ENCODE measurements around the gene PDC. TPM values are rescaled to one million over a fixed set of nuclear protein-coding genes. Genes with fewer than 3 reads are reported as not detected.
"Not testable (repeated sequence)": the region's sequence is repeated elsewhere in the genome, so short reads cannot be mapped to it uniquely, and the experiment has no call there.

Gene PDC
- total and polyA plus RNA-seq, 4 donors: not detected

DNA sequence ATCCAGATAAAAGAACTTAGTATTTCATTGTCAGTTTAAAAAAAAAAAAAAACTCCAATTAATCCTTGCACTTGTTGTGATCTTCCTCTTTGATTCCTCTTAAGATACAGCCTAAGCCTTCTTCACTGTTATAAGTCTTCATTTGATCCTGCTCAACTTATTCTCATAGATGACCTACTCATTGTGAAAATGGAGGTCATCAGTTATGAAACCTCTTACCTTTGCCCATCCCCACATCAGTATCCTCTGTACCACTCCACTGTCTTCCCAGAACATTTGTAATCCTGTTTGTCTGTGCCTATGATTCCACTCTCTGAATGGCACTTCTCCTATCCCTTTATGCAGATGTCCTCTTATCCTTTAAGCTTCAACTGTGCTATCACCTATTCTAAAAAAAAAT, 57.3 kb downstream of the PDC start:
- H3K36me3 ChIP-seq (ENCODE audit: control insufficient read depth in 1 of 2, insufficient read depth in 2 of 2, low read length in 1 of 2): peaks cover 0 to 2% of the 10 kb centered on the region in 2 donors
- H3K9me3 ChIP-seq (ENCODE audit: control insufficient read depth, low read length): no peaks in the 10 kb centered on the region
- no peak overlapping the region for H3K27ac ChIP-seq (ENCODE audit: low read depth in 1 of 2, low read length in 2 of 2)
- intact Hi-C loops (cut with DNase I): loop anchor here (10.0 kb wide), 1 partner anchor 581 kb away; no protein-coding TSS in a partner anchor
- H3K4me3 ChIP-seq (ENCODE audit: low read length in 2 of 2): no peak overlapping the region
- no peaks in the 10 kb centered on the region for H3K27me3 ChIP-seq (ENCODE audit: control insufficient read depth in 1 of 2, insufficient read depth in 2 of 2, low read length in 1 of 2)
- no peak for ATAC-seq (ENCODE audit: low FRiP score)
- H3K4me1 ChIP-seq (ENCODE audit: control insufficient read depth in 1 of 2, insufficient read depth in 2 of 2, low read length in 2 of 2): no peaks in the 10 kb centered on the region
- DNase-seq: no peak

DNA sequence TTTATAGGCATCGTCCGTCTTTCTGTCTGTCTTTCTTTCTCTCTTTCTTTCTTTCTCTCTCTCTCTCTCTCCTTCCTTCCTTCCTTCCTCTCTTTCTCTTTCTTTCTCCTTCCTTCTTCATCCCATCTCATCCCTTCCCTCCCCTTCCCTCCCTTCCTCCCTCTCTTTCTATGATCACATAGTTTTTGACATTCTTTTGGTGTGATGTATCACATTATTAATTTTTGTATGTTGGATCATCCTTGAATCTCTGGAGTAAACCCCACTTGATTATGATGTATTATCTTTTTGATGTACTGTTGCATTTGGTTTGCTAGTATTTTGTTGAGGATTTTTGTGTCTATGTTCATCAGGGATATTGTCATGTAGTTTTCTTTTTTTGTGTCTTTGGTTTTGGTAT, 59.5 kb downstream of the PDC start:
- ATAC-seq (ENCODE audit: low FRiP score); H3K4me3 ChIP-seq (ENCODE audit: low read length in 2 of 2); DNase-seq; H3K27me3 ChIP-seq (ENCODE audit: control insufficient read depth in 1 of 2, insufficient read depth in 2 of 2, low read length in 1 of 2); H3K27ac ChIP-seq (ENCODE audit: low read depth in 1 of 2, low read length in 2 of 2); H3K9me3 ChIP-seq (ENCODE audit: control insufficient read depth, low read length); H3K4me1 ChIP-seq (ENCODE audit: control insufficient read depth in 1 of 2, insufficient read depth in 2 of 2, low read length in 2 of 2); H3K36me3 ChIP-seq (ENCODE audit: control insufficient read depth in 1 of 2, insufficient read depth in 2 of 2, low read length in 1 of 2): not testable (repeated sequence)
- 96 to 97% methylated on average over 2 of the region's 2 CpGs for WGBS, 2 donors
- intact Hi-C loops (cut with DNase I): loop anchor here (10.0 kb wide), 1 partner anchor 583 kb away; no protein-coding TSS in a partner anchor

Other genes with a start within 250 kb of the PDC start
- gene PRG4, start 164.8 kb downstream of the PDC start, total RNA-seq: 10 to 100 TPM in 1 of 2 donors, 1 to 10 TPM in 1; 4.2 to 41.7 TPM
- under 1 TPM; 0.13 to 0.28 TPM for gene PRG4, start 164.8 kb downstream of the PDC start, polyA plus RNA-seq
- 100 to 1,000 TPM in 1 of 2 donors, 10 to 100 TPM in 1; 86.2 to 113 TPM for gene TPR, start 85.9 kb downstream of the PDC start, total RNA-seq
- gene TPR, start 85.9 kb downstream of the PDC start, polyA plus RNA-seq: 10 to 100 TPM in 1 of 2 donors, 1 to 10 TPM in 1; 7.5 to 29.7 TPM
- gene ODR4, start 85.3 kb downstream of the PDC start, total RNA-seq: 10 to 100 TPM; 18.2 to 22.6 TPM
- gene ODR4, start 85.3 kb downstream of the PDC start, polyA plus RNA-seq: 10 to 100 TPM in 1 of 2 donors, 1 to 10 TPM in 1; 6.0 to 14.9 TPM
- gene PTGS2, start 219.3 kb upstream of the PDC start, total RNA-seq: 10 to 100 TPM; 10.3 to 17.0 TPM
- gene PTGS2, start 219.3 kb upstream of the PDC start, polyA plus RNA-seq: 10 to 100 TPM in 1 of 2 donors, 1 to 10 TPM in 1; 2.0 to 10.7 TPM

Data from aorta (tissue), 5 donors.